Measurements from ENCODE around the gene LSM6. TPM values are rescaled to one million over a fixed set of nuclear protein-coding genes. Genes with fewer than 3 reads are reported as not detected.

Gene LSM6
- total and polyA plus RNA-seq, 3 donors from 2014 or later, result 33.1 to 49.1 (median 39.9) TPM

GRCh38 chr4:146179784-146180370 lies 4.4 kb downstream of the LSM6 start:
- Histone ChIP-seq H3K4me3 (no peak overlapping the region), H3K4me1 (peaks cover 7% of the 10 kb centered on the region), H3K36me3 (ENCODE audit: low read depth, missing control alignments) (no peaks in the 10 kb centered on the region), H3K27ac (no peak overlapping the region), H3K27me3 (no peaks in the 10 kb centered on the region), H3K9me3 (no peaks in the 10 kb centered on the region)
- intact Hi-C loops (cut with DNase I; ENCODE audit: low total_unique reads), result no loop called here
- no peak for DNase-seq
- TF ChIP-seq POLR2A (IDR thresholded peaks at IDR 0.05) (no peak), CTCF (IDR thresholded peaks at IDR 0.05) (no peak)
- WGBS, 2 donors, result 69 to 76% methylated on average over 7 of the region's 7 CpGs

GRCh38 chr4:146182443-146182842 lies 6.9 kb downstream of the LSM6 start:
- H3K27me3 ChIP-seq, result no peaks in the 10 kb centered on the region
- whole genome bisulfite sequencing, 2 donors, result 96 to 98% methylated on average over 3 of the region's 3 CpGs
- TF ChIP-seq POLR2A (IDR thresholded peaks at IDR 0.05), result no peak
- no peak for TF ChIP-seq CTCF (IDR thresholded peaks at IDR 0.05)
- no peaks in the 10 kb centered on the region for H3K36me3 ChIP-seq (ENCODE audit: low read depth, missing control alignments)
- intact Hi-C loops (cut with DNase I; ENCODE audit: low total_unique reads), result no loop called here
- no peak overlapping the region for H3K4me3 ChIP-seq
- H3K27ac ChIP-seq, result no peak overlapping the region
- DNase-seq, result no peak
- peaks cover 3% of the 10 kb centered on the region for H3K4me1 ChIP-seq
- no peaks in the 10 kb centered on the region for H3K9me3 ChIP-seq

- TF ChIP-seq CTCF (IDR thresholded peaks at IDR 0.05) (no peak), POLR2A (IDR thresholded peaks at IDR 0.05) (no peak)
- no peak for DNase-seq
- 77 to 88% methylated on average over 2 of the region's 2 CpGs for WGBS, 2 donors
- no peaks in the 10 kb centered on the region for H3K27me3 ChIP-seq
- intact Hi-C loops (cut with DNase I; ENCODE audit: low total_unique reads), result no loop called here
- H3K4me3 ChIP-seq, result no peak overlapping the region
- H3K27ac ChIP-seq, result no peak overlapping the region
- no peaks in the 10 kb centered on the region for H3K9me3 ChIP-seq
- peaks cover 3% of the 10 kb centered on the region for H3K4me1 ChIP-seq
- H3K36me3 ChIP-seq (ENCODE audit: low read depth, missing control alignments), result no peaks in the 10 kb centered on the region
Observed at GRCh38 chr4:146183209-146183608, 7.7 kb downstream of the LSM6 start.

- DNase-seq, result no peak
- intact Hi-C loops (cut with DNase I; ENCODE audit: low total_unique reads), result no loop called here
Observed at GRCh38 chr4:146186041-146186440, 10.5 kb downstream of the LSM6 start.

More at GRCh38 chr4:146186041-146186440, 10.5 kb downstream of the LSM6 start:
- no peaks in the 10 kb centered on the region for H3K27me3 ChIP-seq
- WGBS, 2 donors, result 97% methylated on average over 4 of the region's 4 CpGs
- no peaks in the 10 kb centered on the region for H3K9me3 ChIP-seq
- H3K27ac ChIP-seq, result no peak overlapping the region
- no peak overlapping the region for H3K4me3 ChIP-seq
- TF ChIP-seq CTCF (IDR thresholded peaks at IDR 0.05) (no peak), POLR2A (IDR thresholded peaks at IDR 0.05) (no peak)
- no peaks in the 10 kb centered on the region for H3K4me1 ChIP-seq
- no peaks in the 10 kb centered on the region for H3K36me3 ChIP-seq (ENCODE audit: low read depth, missing control alignments)
